Measurements from ENCODE around the gene ALKBH7.

GRCh38 chr19:6358003-6358402 is 14.6 kb upstream of the ALKBH7 start:
- no peak for TF ChIP-seq EZH2 (IDR thresholded peaks at IDR 0.05; ENCODE audit: insufficient read depth, poor library complexity, severe bottlenecking)
- TF ChIP-seq EZH2phosphoT487 (IDR thresholded peaks at IDR 0.05; ENCODE audit: insufficient read depth, low read depth) = no peak
